Lung (tissue), 12 donors: Measurements from ENCODE around the gene COLEC11. TPM values are rescaled to one million over a fixed set of nuclear protein-coding genes. Genes with fewer than 3 reads are reported as not detected.

ENCODE experiments used
- ATAC-seq: fragments of 200-7000 bp; cut with Tn5 transposase; one replicate; pipeline ENCODE4 v1.9.1; 2020; ENCODE audit warnings: moderate number of reproducible peaks; ENCODE audit not compliant: insufficient read depth, low FRiP score
- DNase-seq, 3 donors: peaks; one replicate each; pipeline ENCODE4 v3.0.0-alpha.2; 2013 to 2017
- H3K27ac ChIP-seq, 2 donors: one replicate each; pipeline ENCODE4 v1.5.1; 2013; ENCODE audit warnings: mild to moderate bottlenecking in 2 of 2, moderate library complexity in 2 of 2, control low read depth in 1 of 2, inconsistent platforms in 1 of 2, low read depth in 1 of 2, low read length in 1 of 2
- H3K27me3 ChIP-seq, 3 donors: one replicate each; pipeline ENCODE4 v1.5.1; 2013; ENCODE audit warnings: low read length in 2 of 3; ENCODE audit not compliant: control insufficient read depth in 3 of 3, insufficient read depth in 3 of 3
- H3K36me3 ChIP-seq, 4 donors: one replicate each; pipeline ENCODE4 v1.5.1; 2013; ENCODE audit warnings: low read length in 4 of 4, mild to moderate bottlenecking in 1 of 4, moderate library complexity in 1 of 4; ENCODE audit not compliant: control insufficient read depth in 4 of 4, insufficient read depth in 4 of 4
- H3K4me1 ChIP-seq, 5 donors: one replicate each; pipeline ENCODE4 v1.5.1; 2013; ENCODE audit warnings: low read length in 5 of 5, mild to moderate bottlenecking in 2 of 5, moderate library complexity in 1 of 5; ENCODE audit not compliant: control insufficient read depth in 5 of 5, insufficient read depth in 5 of 5
- H3K4me3 ChIP-seq: one replicate; pipeline ENCODE4 v1.5.1; 2013; ENCODE audit warnings: mild to moderate bottlenecking, control low read depth, moderate library complexity
- H3K9ac ChIP-seq, 2 donors: one replicate each; pipeline ENCODE4 v1.5.1; 2013; ENCODE audit warnings: low read length in 2 of 2, control low read depth in 1 of 2; ENCODE audit not compliant: insufficient read depth in 1 of 2
- H3K9me3 ChIP-seq, 4 donors: one replicate each; pipeline ENCODE4 v1.5.1; 2013; ENCODE audit warnings: low read length in 3 of 4, mild to moderate bottlenecking in 1 of 4, moderate library complexity in 1 of 4; ENCODE audit not compliant: control insufficient read depth in 4 of 4, insufficient read depth in 3 of 4
- CTCF ChIP-seq: IDR thresholded peaks from 2 replicates; pipeline ENCODE4 v1.5.1; 2012; ENCODE audit warnings: mild to moderate bottlenecking; ENCODE audit errors: control extremely low read depth, extremely low read depth
- WGBS, 2 donors: extraction: QIAGEN DNeasy Blood & Tissue Kit; methylation state at CpG; one replicate each; pipeline ENCODE4 v1.1.7; 2013; 5-methylcytosine and 5-hydroxymethylcytosine counted together
- polyA plus RNA-seq, 2 donors: library from polyadenylated mRNA; stranded (reverse); fragments of 200-250 nt; gene quantifications; one replicate each; pipeline ENCODE4 v1.2.1, GENCODE V29; 2013
- total RNA-seq, 2 donors: library from RNA; depleted of rRNA in 1 of 2; stranded (reverse); fragments of >200 nt in 1 of 2; gene quantifications; one replicate each; pipeline ENCODE4 v1.2.1, GENCODE V29; 2014 to 2021
- donor health status: control.
- donor health status: control.
- donor health status: Bipolar disorder and iron deficiency.
- donor health status: healthy.
- donor health status: DM: yes; HTN: yes; CAD: no.

COLEC11 gene
- total and polyA plus RNA-seq, 4 donors: 0.71 to 3.7 (median 1.9) TPM

GRCh38 chr2:3638456-3638810, 43.5 kb downstream of the COLEC11 start:
- WGBS, 2 donors: 90 to 92% methylated on average over 8 of the region's 8 CpGs
- Histone ChIP-seq H3K9ac (no peak overlapping the region), H3K9me3 (no peaks in the 10 kb centered on the region), H3K27me3 (no peaks in the 10 kb centered on the region), H3K4me3 (no peak overlapping the region), H3K36me3 (no peaks in the 10 kb centered on the region), H3K4me1 (no peaks in the 10 kb centered on the region), H3K27ac (no peak overlapping the region)
- ATAC-seq (no peak), DNase-seq (no peak)
- no peak for TF ChIP-seq CTCF

GRCh38 chr2:3639015-3639630, 44.2 kb downstream of the COLEC11 start:
- ATAC-seq: no peak
- no peak overlapping the region for H3K27ac ChIP-seq
- H3K36me3 ChIP-seq: no peaks in the 10 kb centered on the region
- H3K4me3 ChIP-seq: no peak overlapping the region
- TF ChIP-seq CTCF: no peak
- DNase-seq: no peak
- no peak overlapping the region for H3K9ac ChIP-seq
- H3K27me3 ChIP-seq: no peaks in the 10 kb centered on the region
- H3K9me3 ChIP-seq: no peaks in the 10 kb centered on the region
- H3K4me1 ChIP-seq: no peaks in the 10 kb centered on the region
- WGBS, 2 donors: 91 to 93% methylated on average over 10 of the region's 10 CpGs

DNA sequence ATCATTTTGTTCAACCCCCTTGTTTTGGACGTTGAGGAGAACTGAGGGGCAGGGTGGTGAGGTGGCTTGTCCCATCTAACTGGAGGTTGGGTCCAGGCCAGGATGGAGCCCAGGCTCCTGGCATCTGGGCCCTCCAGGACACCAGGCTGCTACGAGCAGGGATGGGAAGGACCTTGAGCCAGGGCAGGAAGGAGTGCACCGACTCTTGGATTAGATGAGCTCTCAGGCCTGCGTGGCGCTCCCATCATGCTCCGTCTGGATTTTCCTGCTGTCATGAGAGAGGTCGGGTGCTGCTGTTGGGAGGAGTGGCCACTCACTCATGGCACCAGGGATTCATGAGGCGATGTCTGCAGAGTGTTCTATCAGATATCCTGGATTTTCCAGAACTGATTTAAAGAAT, 44.7 kb downstream of the COLEC11 start:
- DNase-seq (no peak), ATAC-seq (no peak)
- Histone ChIP-seq H3K27ac (no peak overlapping the region), H3K27me3 (no peaks in the 10 kb centered on the region), H3K4me1 (no peaks in the 10 kb centered on the region), H3K9me3 (no peaks in the 10 kb centered on the region), H3K9ac (no peak overlapping the region), H3K36me3 (no peaks in the 10 kb centered on the region), H3K4me3 (no peak overlapping the region)
- TF ChIP-seq CTCF: no peak
- WGBS, 2 donors: 91 to 94% methylated on average over 8 of the region's 8 CpGs

- Histone ChIP-seq H3K27me3 (no peaks in the 10 kb centered on the region), H3K27ac (no peak overlapping the region), H3K36me3 (no peaks in the 10 kb centered on the region), H3K4me1 (no peaks in the 10 kb centered on the region), H3K4me3 (no peak overlapping the region), H3K9me3 (no peaks in the 10 kb centered on the region), H3K9ac (no peak overlapping the region)
- DNase-seq (no peak), ATAC-seq (no peak)
- TF ChIP-seq CTCF: no peak
- WGBS, 2 donors: 85 to 90% methylated on average over 13 of the region's 13 CpGs
Observed at GRCh38 chr2:3641181-3641580, 46.3 kb downstream of the COLEC11 start.
